WTC11 (cell line): ENCODE results near the gene DCBLD2.

Experiments used
- ATF2 ChIP-seq: sonication (generic); formaldehyde crosslinking; IDR thresholded peaks from 2 replicates; pipeline ENCODE4 v1.8.1; 2022; ENCODE audit warnings: low read depth, missing genetic modification reagents, borderline replicate concordance
- ATF3 ChIP-seq: sonication (generic); formaldehyde crosslinking; conservative IDR thresholded peaks from 2 replicates; pipeline ENCODE4 v1.8.1; 2022; ENCODE audit warnings: mild to moderate bottlenecking, missing genetic modification reagents
- ESRRA ChIP-seq: sonication (generic); formaldehyde crosslinking; IDR thresholded peaks from 2 replicates; pipeline ENCODE4 v1.8.1; 2022; ENCODE audit warnings: mild to moderate bottlenecking, missing genetic modification reagents, borderline replicate concordance
- FOXJ3 ChIP-seq: sonication (generic); formaldehyde crosslinking; IDR thresholded peaks from 2 replicates; pipeline ENCODE4 v1.9.0; 2021; ENCODE audit warnings: missing genetic modification reagents, mild to moderate bottlenecking, borderline replicate concordance
- TF ChIP-seq, protein P1 (sequence below): sonication (generic); formaldehyde crosslinking; IDR thresholded peaks from 2 replicates; pipeline ENCODE4 v1.8.0; 2022; ENCODE audit warnings: mild to moderate bottlenecking, missing genetic modification reagents
- TF ChIP-seq, protein P2 (sequence below): fragments of 200-600 bp; IDR thresholded peaks from 2 replicates; pipeline ENCODE4 v1.8.0; 2022; ENCODE audit warnings: antibody characterized with exemption

DNA sequence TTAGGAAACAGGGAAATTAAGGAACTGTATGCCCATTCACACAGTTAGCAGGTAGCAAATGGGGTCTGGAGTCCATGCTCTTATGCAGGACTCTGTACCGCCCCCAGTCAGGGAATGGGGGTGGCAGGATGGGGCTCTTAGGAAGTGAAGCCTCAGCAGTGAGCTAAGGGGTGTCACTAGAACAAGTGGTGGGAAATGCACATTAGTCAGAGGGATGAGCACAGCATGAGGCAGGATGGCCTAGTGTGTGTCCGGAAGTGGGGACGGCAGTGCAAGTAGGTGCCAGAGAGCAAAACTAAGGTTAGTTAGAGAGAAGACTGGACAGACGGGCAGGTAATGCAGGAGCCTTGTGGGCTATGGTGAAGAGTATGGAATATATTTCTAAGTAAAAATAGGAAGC is 77.7 kb downstream of the DCBLD2 start:
- no peak for TF ChIP-seq ATF3 (CRISPR knock-in tag)
- TF ChIP-seq ATF2: no peak
- TF ChIP-seq, protein P1, sequence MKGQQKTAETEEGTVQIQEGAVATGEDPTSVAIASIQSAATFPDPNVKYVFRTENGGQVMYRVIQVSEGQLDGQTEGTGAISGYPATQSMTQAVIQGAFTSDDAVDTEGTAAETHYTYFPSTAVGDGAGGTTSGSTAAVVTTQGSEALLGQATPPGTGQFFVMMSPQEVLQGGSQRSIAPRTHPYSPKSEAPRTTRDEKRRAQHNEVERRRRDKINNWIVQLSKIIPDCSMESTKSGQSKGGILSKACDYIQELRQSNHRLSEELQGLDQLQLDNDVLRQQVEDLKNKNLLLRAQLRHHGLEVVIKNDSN (CRISPR knock-in tag): no peak
- TF ChIP-seq, protein P2, sequence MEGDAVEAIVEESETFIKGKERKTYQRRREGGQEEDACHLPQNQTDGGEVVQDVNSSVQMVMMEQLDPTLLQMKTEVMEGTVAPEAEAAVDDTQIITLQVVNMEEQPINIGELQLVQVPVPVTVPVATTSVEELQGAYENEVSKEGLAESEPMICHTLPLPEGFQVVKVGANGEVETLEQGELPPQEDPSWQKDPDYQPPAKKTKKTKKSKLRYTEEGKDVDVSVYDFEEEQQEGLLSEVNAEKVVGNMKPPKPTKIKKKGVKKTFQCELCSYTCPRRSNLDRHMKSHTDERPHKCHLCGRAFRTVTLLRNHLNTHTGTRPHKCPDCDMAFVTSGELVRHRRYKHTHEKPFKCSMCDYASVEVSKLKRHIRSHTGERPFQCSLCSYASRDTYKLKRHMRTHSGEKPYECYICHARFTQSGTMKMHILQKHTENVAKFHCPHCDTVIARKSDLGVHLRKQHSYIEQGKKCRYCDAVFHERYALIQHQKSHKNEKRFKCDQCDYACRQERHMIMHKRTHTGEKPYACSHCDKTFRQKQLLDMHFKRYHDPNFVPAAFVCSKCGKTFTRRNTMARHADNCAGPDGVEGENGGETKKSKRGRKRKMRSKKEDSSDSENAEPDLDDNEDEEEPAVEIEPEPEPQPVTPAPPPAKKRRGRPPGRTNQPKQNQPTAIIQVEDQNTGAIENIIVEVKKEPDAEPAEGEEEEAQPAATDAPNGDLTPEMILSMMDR: no peak
- no peak for TF ChIP-seq ESRRA (CRISPR knock-in tag)
- TF ChIP-seq FOXJ3 (CRISPR knock-in tag): no peak
